ENCODE data around the gene TTC12. TPM values are rescaled to one million over a fixed set of nuclear protein-coding genes. Genes with fewer than 3 reads are reported as not detected.

Gene TTC12
- total RNA-seq, 2 experiments from 2014 or later, result 3.6 to 3.9 TPM

DNA sequence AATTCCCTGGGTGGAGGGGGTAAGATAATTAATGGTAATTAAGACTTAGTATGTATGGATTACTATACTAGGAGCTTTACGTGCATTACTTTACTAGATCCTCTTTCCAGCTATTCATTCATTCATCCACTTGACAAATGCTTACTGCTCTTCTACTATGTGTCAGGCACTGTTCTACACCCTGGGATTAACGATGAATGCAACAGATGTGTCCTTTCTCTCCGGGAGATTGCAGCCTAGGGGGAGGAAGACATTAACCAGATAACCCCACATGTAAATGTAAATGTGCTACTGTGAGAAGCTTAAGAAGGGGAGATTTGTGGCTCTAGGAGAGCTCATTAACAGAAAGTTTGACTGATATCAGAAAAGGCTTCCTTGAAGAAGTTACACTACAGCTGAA lies 74.9 kb downstream of the TTC12 start:
- no peaks in the 10 kb centered on the region for H3K4me1 ChIP-seq (ENCODE audit: insufficient read depth, low read length, poor library complexity, severe bottlenecking)
- POLR2A ChIA-PET, result no interaction called here
- TF ChIP-seq EZH2phosphoT487 (IDR thresholded peaks at IDR 0.05; ENCODE audit: borderline replicate concordance, low read depth, low read length), result no peak
- TF ChIP-seq, protein P1, sequence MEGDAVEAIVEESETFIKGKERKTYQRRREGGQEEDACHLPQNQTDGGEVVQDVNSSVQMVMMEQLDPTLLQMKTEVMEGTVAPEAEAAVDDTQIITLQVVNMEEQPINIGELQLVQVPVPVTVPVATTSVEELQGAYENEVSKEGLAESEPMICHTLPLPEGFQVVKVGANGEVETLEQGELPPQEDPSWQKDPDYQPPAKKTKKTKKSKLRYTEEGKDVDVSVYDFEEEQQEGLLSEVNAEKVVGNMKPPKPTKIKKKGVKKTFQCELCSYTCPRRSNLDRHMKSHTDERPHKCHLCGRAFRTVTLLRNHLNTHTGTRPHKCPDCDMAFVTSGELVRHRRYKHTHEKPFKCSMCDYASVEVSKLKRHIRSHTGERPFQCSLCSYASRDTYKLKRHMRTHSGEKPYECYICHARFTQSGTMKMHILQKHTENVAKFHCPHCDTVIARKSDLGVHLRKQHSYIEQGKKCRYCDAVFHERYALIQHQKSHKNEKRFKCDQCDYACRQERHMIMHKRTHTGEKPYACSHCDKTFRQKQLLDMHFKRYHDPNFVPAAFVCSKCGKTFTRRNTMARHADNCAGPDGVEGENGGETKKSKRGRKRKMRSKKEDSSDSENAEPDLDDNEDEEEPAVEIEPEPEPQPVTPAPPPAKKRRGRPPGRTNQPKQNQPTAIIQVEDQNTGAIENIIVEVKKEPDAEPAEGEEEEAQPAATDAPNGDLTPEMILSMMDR (conservative IDR thresholded peaks at IDR 0.05; ENCODE audit: low read length), result no peak
- BruUV-seq (replicated peaks), result no TSS peak
- H4K20me1 ChIP-seq (ENCODE audit: insufficient read depth, low read length), result no peaks in the 10 kb centered on the region
- H3K27ac ChIP-seq (ENCODE audit: low read depth, low read length, poor library complexity, severe bottlenecking), result no peak overlapping the region
- intact Hi-C loops (cut with micrococcal nuclease; ENCODE audit: unreplicated experiment), result no loop called here
- no peak overlapping the region for H2AFZ ChIP-seq (ENCODE audit: low read length)
- no peak overlapping the region for H3K4me3 ChIP-seq (ENCODE audit: low read depth, low read length, poor library complexity, severe bottlenecking)
- H3K9me2 ChIP-seq (ENCODE audit: insufficient read depth, low read length), result no peaks in the 10 kb centered on the region
- H3K79me2 ChIP-seq (ENCODE audit: insufficient read depth, low read depth, low read length), result no peaks in the 10 kb centered on the region
- no peak overlapping the region for H3K4me2 ChIP-seq (ENCODE audit: low read length)
- no peaks in the 10 kb centered on the region for H3K36me3 ChIP-seq (ENCODE audit: insufficient read depth, low read length)
- DNase-seq (ENCODE audit: low spot score), result no peak
- H3K9me3 ChIP-seq (ENCODE audit: low read length), result no peaks in the 10 kb centered on the region
- CTCF ChIA-PET (ENCODE audit: unreplicated experiment), result no interaction called here

DNA sequence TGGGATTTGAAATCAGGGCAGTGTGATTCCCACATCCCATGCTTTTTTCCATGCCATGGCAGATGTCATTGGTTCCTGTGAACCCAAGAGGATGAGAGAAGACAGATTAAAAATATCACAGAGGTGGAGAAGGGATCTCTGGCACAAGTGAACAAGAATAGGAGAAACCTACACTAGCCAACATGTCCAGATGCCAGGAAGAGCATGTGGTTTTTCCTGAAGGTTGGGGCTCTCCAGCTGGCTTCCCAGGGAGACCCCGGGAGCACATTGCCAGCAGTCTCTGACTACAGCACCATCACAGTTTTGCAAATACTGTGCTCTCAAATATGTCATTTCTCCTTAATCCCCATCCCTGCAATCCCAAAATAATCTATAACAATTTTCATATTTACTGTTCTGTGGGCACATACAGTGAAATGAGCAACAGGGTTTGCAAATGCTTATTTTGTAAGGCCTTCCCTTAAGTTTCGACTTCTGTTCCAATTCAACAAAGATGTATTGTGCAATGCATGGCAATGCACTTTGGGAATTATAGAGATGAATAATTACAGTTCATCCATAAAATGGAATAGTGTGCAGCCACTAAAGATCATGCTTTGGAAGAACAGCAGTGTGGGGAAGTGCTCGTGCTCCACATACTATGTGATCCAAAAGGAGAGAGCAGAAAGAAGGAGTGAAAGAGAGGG lies 78.0 kb downstream of the TTC12 start:
- no peaks in the 10 kb centered on the region for H3K79me2 ChIP-seq (ENCODE audit: insufficient read depth, low read depth, low read length)
- intact Hi-C loops (cut with micrococcal nuclease; ENCODE audit: unreplicated experiment), result no loop called here
- TF ChIP-seq, protein P1 (conservative IDR thresholded peaks at IDR 0.05; ENCODE audit: low read length), result no peak
- no peak for TF ChIP-seq EZH2phosphoT487 (IDR thresholded peaks at IDR 0.05; ENCODE audit: borderline replicate concordance, low read depth, low read length)
- no peaks in the 10 kb centered on the region for H3K4me1 ChIP-seq (ENCODE audit: insufficient read depth, low read length, poor library complexity, severe bottlenecking)
- no peak overlapping the region for H3K4me3 ChIP-seq (ENCODE audit: low read depth, low read length, poor library complexity, severe bottlenecking)
- no peak overlapping the region for H3K4me2 ChIP-seq (ENCODE audit: low read length)
- CTCF ChIA-PET (ENCODE audit: unreplicated experiment), result no interaction called here
- no peaks in the 10 kb centered on the region for H3K36me3 ChIP-seq (ENCODE audit: insufficient read depth, low read length)
- no peaks in the 10 kb centered on the region for H3K9me3 ChIP-seq (ENCODE audit: low read length)
- H3K9me2 ChIP-seq (ENCODE audit: insufficient read depth, low read length), result no peaks in the 10 kb centered on the region
- DNase-seq (ENCODE audit: low spot score), result no peak
- no TSS peak for BruUV-seq (replicated peaks)
- H3K27ac ChIP-seq (ENCODE audit: low read depth, low read length, poor library complexity, severe bottlenecking), result no peak overlapping the region
- H4K20me1 ChIP-seq (ENCODE audit: insufficient read depth, low read length), result no peaks in the 10 kb centered on the region
- POLR2A ChIA-PET, result no interaction called here
- H2AFZ ChIP-seq (ENCODE audit: low read length), result no peak overlapping the region

DNA sequence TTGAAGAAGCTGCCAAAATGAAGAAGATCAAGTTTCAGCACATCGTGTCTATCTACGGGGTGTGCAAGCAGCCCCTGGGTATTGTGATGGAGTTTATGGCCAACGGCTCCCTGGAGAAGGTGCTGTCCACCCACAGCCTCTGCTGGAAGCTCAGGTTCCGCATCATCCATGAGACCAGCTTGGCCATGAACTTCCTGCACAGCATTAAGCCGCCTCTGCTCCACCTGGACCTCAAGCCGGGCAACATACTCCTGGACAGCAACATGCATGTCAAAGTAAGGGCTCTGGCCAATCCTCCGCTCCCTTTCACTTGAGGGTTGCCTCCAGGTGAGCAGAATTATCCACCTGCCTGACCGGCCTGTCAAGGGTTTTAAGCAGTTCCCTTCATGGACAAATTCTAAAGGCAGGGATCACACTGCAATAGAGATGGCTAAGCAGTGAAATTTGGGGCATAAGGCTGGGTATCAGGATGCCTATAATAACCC lies 79.2 kb downstream of the TTC12 start:
- no peaks in the 10 kb centered on the region for H3K36me3 ChIP-seq (ENCODE audit: insufficient read depth, low read length)
- POLR2A ChIA-PET, result interaction anchor here (0.8 kb wide), 1 partner anchor 9 kb away, joined by 3 read pairs; no protein-coding TSS in a partner anchor
- TF ChIP-seq, protein P1 (conservative IDR thresholded peaks at IDR 0.05; ENCODE audit: low read length), result no peak
- no peak for TF ChIP-seq EZH2phosphoT487 (IDR thresholded peaks at IDR 0.05; ENCODE audit: borderline replicate concordance, low read depth, low read length)
- BruUV-seq (replicated peaks), result no TSS peak
- intact Hi-C loops (cut with micrococcal nuclease; ENCODE audit: unreplicated experiment), result no loop called here
- no peaks in the 10 kb centered on the region for H3K9me2 ChIP-seq (ENCODE audit: insufficient read depth, low read length)
- H3K4me3 ChIP-seq (ENCODE audit: low read depth, low read length, poor library complexity, severe bottlenecking), result no peak overlapping the region
- DNase-seq (ENCODE audit: low spot score), result no peak
- no peak overlapping the region for H2AFZ ChIP-seq (ENCODE audit: low read length)
- H3K9me3 ChIP-seq (ENCODE audit: low read length), result no peaks in the 10 kb centered on the region
- no peak overlapping the region for H3K4me2 ChIP-seq (ENCODE audit: low read length)
- H3K79me2 ChIP-seq (ENCODE audit: insufficient read depth, low read depth, low read length), result no peaks in the 10 kb centered on the region
- no peaks in the 10 kb centered on the region for H4K20me1 ChIP-seq (ENCODE audit: insufficient read depth, low read length)
- CTCF ChIA-PET (ENCODE audit: unreplicated experiment), result no interaction called here
- no peaks in the 10 kb centered on the region for H3K4me1 ChIP-seq (ENCODE audit: insufficient read depth, low read length, poor library complexity, severe bottlenecking)
- H3K27ac ChIP-seq (ENCODE audit: low read depth, low read length, poor library complexity, severe bottlenecking), result no peak overlapping the region

Measured in OCI-LY7 (cell line).